Measurements from ENCODE around the gene PTPN14. TPM values are rescaled to one million over a fixed set of nuclear protein-coding genes. Genes with fewer than 3 reads are reported as not detected.

The PTPN14 gene
- total RNA-seq, 1 donor from 2014 or later, result 24.6 TPM

- no peak for DNase-seq (ENCODE audit: low read depth)
- H3K4me3 ChIP-seq (ENCODE audit: low read depth, low read length), result no peak overlapping the region
- TF ChIP-seq, protein P1, sequence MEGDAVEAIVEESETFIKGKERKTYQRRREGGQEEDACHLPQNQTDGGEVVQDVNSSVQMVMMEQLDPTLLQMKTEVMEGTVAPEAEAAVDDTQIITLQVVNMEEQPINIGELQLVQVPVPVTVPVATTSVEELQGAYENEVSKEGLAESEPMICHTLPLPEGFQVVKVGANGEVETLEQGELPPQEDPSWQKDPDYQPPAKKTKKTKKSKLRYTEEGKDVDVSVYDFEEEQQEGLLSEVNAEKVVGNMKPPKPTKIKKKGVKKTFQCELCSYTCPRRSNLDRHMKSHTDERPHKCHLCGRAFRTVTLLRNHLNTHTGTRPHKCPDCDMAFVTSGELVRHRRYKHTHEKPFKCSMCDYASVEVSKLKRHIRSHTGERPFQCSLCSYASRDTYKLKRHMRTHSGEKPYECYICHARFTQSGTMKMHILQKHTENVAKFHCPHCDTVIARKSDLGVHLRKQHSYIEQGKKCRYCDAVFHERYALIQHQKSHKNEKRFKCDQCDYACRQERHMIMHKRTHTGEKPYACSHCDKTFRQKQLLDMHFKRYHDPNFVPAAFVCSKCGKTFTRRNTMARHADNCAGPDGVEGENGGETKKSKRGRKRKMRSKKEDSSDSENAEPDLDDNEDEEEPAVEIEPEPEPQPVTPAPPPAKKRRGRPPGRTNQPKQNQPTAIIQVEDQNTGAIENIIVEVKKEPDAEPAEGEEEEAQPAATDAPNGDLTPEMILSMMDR (conservative IDR thresholded peaks at IDR 0.05; ENCODE audit: low read depth, low read length), result no peak
These were observed 251.1 kb downstream of the PTPN14 start for GRCh38 chr1:214300149-214300780.

Other genes with a start within 250 kb of the PTPN14 start
- 67.0 and 80.5 TPM in 2 replicates for gene CENPF, start 51.6 kb upstream of the PTPN14 start, total RNA-seq

Measured in epithelial cell of proximal tubule (primary cell).